GM18909 (cell line): ENCODE data around the gene RYR2.

Experiments
- ATAC-seq: cut with Tn5 transposase; IDR thresholded peaks from one replicate; pipeline ENCODE4 v1.9.1; 2021; ENCODE audit warnings: mild to moderate bottlenecking; ENCODE audit not compliant: unreplicated experiment, poor library complexity

Gene RYR2

DNA sequence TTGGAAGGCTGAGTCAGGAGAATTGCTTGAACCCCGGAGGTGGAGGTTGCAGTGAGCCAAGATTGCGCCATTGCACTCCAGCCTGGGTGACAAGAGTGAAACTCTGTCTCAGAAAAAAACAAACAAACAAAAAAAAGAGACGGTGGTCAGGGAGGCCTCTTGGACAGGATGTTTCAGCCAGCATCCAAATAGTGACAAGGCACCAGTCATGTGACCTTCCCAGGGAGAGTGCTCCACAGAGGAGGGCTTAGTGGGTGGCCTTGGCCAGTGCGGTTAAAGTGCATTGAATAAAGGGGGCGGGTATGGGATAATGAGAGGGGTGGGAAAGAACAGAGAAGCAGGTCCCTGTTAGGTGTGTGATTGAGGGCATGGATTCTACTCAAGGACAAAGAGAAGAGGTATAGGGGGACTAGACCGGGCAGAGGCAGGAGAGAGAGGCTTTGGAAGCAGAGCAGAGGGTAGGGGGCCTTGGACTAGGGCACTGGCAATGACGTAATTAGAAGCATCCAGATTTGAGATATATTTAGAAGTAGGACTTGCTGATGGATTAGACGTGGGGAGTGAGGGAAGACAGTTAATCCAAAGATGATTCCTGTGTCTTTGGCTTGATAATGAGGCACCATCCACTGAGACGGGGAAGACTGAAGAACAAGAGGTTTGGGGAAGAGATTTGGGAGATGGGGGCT is 12.0 kb upstream of the RYR2 start:
- no peak for ATAC-seq

DNA sequence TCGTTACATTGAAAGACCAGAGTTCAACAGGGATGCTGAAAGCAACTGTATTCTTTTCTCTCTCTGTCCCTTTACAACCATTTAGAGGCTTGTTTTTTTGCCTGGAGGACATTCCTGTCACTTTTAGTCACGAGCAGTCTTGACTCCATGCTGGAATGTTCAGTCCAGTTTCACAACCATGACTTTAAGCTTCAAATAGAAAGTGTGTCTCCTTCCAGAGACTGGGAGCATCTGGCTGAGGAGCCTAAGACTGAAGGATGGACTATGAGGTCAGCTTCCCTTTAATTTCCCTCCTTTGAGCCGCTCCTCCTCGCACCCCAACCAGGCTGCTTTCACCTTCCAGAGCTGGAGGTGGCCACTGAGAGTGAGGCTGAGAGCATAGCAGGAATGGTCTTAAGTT is 10.5 kb upstream of the RYR2 start:
- no peak for ATAC-seq

DNA sequence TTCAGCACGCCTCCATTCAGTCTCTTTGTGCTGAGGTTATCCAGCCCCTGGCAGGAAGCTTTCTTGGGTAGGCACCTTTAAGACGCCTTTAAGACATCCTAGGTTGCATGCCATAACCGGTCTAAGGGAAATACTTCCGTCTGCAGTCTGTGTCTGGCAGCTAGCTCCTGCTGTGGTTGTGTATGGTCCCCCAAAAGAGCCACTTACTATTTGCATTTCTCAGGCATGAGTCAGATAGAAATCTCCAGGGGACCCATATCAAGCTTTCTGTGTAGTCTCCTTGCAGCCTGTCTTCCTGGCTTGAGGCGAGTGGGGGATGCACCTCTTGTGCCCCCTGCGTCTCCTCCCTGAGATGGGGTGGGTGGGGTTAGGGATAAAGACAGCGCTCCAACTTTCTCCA is 10.0 kb upstream of the RYR2 start:
- ATAC-seq: peak; percentile 85

DNA sequence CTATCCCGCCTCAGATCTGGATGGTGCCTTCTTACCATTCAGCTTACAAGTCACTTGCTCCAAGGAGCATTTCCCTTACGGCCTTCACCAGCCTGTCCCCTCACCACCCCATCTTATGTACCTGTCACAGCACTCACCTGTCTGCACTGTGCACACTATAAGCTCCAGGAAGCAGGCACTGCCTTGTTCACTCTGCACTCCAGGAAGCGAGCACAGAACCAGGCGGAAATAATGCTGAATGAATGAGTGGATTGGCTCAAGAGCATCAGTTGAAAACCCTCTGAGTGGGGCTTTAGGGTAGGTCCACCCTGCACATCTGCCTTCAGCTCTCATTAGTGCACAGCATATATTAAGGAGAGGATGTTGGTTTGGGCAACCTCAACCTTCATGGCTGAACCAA is 8.9 kb upstream of the RYR2 start:
- no peak for ATAC-seq

DNA sequence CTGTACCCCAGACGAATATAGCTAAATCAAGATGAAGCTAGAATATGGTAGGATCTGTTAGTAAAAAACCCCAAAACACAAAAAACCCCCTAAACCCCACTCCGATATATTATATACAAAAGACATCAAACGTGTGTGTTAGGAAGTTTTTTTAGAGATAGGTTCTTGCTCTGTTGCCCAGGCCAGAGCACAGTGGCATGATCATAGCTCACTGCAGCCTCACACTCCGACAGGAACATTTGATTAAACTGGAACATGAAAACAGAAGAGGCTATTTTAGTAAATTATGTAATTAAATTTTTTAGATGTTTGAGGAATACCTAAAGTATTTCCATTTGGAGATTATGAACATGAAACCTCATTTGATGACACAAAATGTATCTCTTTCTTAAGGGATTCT is 8.2 kb upstream of the RYR2 start:
- ATAC-seq: no peak

DNA sequence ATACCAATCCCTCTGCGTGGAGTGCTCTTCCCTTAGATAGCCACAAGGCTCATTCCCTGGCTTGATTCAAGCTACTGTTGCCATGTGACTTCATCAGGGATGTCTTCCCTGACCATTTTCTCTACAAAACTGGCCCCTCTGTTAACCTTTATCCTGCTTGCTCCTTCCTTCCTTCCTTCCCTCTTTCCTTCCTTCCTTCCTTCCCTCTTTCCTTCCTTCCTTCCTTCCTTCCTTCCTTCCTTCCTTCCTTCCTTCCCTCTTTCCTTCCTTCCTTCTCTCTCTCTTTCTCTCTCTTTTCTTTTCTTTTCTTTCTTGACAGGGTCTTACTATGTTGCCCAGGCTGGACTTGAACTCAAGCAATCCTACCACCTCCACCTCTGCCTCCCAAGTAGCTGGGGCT is 6.2 kb upstream of the RYR2 start:
- ATAC-seq: no peak

DNA sequence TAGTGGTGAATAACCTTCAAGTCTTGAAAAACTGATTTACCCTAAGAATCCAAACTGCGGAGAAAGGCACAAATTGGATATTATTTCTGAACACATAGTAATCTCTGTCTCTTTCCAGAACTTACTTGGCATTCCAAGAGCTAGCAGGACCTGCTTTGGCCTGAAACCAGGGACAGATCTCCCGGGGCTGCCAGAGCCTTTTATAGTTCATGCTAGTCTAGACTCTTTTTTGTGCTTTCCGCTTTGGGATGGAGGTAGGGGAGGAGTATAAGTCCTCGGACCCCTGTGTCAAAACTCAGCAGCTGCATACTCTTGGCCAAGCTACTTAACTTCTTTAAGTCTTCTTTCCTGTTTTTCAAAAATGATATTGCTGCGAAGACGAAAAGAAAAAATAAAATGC is 3.8 kb upstream of the RYR2 start:
- no peak for ATAC-seq

DNA sequence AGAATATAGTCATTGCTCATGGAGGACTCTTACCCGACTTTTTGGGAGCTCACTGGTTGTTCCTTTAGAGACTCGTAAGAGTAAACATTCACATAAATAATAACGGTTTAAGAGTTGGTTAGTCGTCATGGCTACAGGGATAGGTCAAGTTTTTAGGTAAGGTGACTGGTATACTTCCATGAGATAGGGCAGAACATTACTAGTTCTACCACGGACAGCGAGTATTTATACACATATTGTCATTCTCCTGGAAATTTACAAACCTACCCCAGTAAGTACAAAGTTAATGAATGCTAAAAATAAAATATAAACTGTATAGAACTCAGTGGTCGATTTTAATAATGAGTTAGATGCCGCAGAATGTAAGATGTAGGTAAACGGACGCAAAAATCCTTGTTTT is 1.2 kb upstream of the RYR2 start:
- no peak for ATAC-seq

DNA sequence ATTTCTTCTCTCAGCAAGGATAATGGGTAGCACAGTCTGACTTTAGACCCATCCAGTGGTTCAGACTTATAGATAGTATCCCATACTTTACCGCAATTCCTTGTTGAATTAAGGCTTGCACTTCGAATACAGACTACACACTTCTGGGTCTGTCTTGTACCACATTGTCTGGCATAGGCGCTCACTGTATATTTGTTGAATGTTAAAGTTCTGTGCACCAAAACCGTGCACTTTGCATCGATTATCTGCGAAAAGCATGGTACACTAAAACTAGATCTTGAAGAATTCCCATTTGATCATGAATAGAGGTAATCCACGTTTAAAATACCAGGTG is 556 bp upstream of the RYR2 start:
- ATAC-seq: no peak

DNA sequence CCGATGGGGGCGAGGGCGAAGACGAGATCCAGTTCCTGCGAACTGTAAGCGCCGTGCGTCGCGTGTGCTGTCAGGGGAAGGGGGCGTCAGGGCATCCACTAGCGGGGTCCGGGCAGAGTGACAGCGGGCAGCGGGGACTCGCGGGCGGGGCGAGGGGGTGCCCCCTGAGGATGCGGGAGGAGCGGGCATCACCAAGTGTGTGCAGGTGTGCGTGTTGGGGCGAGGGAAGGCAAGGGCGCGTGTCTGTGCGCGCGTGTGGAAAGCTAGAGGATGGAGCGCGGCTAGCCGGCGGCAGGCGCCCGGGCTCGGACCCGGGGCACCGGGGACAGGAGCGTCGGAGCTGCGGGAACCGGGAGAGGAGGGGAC is 525 bp downstream of the RYR2 start:
- ATAC-seq: no peak

DNA sequence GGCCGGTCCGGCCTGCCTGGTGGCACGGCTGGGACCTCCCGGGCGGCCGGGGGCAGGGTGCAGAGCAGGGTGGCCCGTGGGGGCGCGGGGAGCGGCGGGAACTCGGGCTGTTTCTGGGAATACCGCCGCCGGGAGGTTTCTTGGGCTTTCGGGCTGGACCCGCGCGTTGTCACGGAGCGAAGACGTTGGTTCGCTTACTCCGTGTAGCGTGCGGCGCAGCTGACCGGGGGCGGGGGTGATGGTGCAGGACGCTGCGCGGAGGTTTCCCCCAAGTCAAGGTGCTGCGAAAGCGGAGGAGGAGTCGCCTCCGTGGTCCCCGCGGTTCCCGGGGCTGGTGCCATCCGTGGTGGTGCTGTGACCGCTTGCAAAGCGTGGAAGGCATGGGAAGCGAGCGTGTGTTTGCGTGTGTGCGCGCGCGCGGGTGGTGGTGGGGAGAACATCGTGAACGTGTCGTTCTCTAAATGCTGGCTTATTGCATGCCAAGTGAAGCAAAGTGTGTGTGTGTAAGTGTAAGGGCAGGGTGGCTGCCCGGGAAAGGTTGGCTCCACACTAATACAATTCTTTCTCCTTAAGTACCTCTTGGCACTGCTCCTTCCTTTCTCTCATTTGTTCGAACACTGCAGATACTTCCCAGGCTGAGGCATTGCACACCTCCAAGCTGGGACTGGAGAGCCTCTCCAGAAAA is 1.1 kb downstream of the RYR2 start:
- ATAC-seq: no peak

DNA sequence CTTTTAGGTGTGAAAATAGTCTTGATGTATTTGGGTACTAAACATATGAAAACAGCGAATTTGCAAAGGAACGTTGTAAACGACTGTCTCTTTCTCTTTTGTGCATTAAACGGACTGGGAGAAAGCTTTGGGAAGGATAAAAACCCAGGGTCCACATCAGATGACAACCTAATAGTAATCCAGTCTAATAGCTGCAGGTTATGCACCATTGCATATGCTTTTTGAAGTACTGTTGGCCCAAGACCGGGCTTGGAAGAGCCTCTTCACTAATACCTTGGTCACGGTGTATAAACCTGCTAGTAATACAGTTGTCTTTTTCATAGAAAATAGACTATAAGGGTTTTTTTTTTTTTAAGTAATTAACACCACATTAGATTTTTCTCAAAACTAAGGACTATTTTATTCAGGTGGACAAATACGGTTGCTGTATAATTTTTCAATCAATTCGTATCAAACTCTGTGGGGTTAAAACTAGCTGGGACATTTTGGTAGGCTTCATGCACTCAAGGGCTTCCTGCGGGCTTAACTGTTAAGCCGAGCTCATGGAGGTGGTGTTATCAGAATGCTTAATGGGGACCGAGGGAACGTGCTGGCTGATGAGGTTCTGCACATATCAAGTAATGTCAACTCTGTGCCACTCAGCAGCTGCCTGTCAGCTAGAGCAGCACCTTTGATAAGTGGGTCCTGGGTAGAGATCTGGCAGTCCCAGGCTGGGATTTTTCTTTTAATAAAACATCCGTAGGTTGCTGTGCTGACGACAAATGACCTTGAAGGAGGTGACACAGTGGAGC is 2.1 kb downstream of the RYR2 start:
- no peak for ATAC-seq

DNA sequence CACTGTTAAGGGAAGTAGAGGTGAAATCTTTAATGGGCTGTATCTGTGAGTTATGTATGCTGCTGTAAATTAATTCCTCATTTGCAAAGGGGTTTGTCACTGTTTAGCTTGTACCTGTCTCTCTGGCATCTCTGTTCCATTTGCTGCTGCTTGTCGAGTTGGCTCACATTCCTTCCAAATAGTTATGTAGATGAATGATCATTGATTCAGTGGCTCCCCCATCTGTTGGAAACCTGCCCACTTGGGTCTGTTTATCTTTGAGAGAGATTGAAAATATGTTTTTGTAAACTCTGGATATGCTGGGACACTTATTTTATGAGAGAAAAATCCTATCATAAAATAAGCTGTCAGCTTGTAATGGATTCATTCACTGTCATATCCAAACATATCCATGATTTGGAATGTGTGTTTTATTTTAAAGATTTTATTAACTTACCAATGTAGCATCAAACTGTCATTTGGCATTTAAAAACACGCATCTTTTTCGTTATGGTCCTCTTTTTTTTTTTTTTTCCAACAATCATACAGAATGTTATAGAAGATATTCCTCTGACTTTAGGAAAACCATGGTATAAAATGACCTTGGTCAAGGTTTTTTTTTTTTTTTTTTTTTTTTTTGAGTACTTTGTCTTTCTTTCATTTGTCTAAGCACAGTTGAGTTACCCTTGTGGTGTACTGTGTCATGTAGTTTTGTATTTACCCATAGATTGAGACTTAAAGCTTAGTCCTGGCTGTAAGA is 3.5 kb downstream of the RYR2 start:
- ATAC-seq: no peak

DNA sequence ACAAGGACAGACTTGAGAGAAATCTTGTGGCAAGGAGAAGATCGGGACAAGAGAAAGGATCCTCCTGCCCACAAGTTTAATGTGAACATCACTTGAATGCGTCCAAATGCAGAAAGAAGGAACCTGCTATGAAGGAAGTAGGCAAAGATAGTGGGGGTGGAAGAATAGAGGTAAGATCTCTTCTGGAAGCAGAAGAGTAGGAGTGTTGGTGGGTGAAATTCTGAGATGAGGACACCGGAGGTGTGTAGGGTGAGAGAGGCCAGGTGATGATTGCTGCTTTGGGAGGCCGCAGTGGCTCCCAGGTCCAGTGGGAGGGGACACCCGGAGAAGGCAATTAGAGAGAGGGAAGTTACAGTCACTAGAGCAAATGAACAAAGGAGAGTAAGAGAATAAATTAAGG is 6.8 kb downstream of the RYR2 start:
- ATAC-seq: no peak

DNA sequence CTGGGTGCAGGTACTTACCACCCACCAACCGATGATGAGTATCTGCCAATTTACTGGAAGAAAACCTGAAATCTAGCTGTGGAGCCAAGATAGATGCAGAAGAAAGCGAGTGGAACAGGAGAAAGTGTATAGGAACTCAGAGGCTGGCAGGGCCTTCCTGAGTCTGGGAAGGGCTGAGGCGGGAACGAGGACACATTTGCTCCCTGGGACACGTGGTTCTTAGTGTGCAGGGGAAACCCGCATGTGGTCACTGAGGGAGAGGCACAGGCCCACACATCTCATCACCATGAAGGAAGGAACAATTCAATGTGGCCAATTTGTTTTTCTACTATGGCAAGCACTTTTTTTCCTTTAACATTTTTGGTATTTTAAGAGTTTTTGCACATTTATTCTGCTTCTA is 8.2 kb downstream of the RYR2 start:
- no peak for ATAC-seq

DNA sequence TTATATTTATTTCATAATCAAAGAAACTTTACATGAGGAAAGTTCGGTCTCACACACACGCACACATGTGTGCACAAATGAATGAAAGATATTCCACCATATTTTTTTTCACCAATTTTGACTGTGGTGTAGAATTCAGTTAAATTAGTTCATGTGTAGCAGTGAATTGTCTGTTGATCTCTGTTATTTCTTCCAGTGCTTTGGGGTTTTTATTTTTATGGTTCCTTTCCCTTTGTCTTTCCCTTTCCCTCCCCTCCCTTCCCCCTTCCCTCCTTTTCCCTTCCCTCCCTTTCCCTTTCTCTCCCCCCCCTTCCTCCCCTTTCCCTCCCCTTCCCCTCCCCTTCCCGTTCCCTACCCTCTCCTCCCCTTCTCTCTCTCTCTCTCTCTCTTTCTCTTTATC is 8.9 kb downstream of the RYR2 start:
- ATAC-seq: no peak

DNA sequence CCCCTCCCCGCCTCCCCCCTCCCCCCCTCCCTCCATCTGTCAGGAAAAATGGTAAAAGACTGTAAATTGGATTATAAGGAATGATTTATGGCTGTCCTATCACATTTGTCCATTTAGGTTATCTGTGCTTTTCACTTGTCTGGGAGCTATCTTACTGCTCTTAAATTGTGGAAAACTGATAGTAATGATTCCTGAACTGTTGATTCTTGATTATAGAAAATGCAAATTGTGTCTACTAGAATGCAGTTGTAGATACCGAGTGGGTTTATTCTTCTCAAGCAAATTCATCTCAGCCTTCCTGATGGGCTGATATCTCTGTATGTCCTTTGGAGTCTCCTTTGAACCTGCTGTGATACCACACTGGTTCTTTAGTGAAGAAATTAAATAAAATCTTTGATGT is 12.3 kb downstream of the RYR2 start:
- ATAC-seq: no peak

DNA sequence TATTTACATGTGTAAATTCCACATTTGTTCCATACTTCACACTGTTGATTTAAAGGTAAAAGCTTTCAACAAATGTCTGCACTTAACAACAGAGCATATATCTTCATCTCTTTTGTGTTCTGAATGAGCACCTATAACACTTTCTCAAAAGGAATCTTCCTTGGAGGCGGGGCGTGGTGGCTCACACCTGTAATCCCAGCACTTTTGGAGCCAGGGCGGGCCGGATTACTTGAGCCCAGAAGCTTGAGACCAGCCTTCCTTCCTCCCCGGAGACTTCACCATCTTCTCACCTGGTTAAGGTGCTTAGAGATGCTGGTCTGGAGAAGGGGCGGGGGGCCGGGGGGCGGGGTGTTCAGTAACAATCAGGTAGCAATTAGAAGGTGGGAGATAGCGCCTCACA is 16.5 kb downstream of the RYR2 start:
- no peak for ATAC-seq

DNA sequence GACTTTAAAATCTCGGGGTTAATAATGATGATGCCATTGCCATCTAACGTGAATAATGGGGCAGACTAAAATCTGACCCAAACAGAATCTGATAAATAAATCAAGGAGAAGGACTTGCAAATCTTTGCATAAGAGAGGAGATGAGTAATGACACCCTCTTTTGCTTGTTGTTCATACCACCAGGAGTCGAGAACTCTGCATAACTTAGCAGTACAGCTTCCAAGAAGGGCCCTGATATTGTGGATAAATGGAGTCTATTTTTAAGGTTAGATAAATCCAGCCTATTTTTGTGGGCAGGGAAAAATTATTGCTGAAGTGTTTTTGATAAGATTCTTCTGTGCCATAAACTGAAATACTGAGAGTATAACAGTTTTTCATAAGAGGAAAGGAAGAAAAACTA is 17.3 kb downstream of the RYR2 start:
- ATAC-seq: no peak

DNA sequence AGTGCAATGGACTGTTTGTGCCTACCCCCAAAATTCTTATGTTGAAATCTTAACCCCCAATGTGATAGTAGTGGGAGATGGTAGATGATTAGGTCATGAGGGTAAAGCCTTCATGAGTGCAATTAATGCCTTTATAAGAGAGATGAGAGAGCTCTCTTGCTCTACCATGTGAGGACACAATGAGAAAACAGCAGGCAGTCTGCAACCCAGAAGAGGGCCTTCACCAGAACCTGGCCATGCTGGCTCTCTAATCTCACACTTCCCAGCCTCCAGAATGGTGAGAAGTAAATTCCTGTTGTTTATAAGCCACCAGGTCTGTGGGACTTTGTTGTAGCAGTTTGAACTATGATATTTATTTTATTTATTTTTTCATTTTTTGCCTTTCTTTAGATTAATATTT is 21.0 kb downstream of the RYR2 start:
- no peak for ATAC-seq

DNA sequence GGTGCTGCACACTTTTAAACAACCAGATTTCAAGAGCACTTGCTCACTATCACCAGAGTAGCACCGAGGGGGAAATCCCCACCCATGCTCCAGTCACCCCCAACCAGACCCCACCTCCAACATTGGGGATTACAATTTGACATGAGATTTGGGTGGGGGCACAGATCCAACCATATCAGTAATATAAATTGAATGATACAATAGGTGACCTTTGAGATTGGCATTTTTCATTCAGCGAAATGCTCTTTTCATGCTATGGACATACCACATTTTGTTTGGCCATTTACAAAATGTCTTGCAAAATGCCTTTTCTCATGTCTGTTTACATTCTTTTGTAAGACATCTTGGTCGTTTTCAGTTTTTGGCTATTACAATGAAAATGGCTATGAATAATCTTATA is 23.9 kb downstream of the RYR2 start:
- no peak for ATAC-seq
